ENCODE results near the gene FANK1.
"Not testable (repeated sequence)": the region's sequence is repeated elsewhere in the genome, so short reads cannot be mapped to it uniquely, and the experiment has no call there.

Gene FANK1

DNA sequence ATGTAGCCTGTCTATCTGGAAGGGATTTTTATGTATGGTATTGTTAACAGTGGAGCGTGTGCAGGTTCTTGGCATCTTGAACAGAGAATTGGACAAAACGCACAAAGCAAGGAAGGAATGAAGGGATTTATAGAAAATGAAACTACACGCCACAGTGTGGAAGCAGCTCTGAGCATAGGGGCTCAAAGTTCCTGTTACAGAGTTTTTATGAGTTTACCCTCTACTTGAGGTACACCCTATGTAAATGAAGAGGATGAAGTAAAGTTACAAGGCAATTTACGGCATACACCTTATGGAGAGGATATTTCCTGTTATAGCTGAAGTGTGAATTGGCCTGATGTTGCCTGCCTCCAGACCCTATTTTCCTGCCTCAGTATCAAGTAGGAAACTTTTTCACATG is 33.3 kb downstream of the FANK1 start:
- DNase-seq (ENCODE audit: low spot score): no peak

GRCh38 chr10:125933693-125934092 is 37.3 kb downstream of the FANK1 start:
- DNase-seq (ENCODE audit: low spot score): no peak

DNA sequence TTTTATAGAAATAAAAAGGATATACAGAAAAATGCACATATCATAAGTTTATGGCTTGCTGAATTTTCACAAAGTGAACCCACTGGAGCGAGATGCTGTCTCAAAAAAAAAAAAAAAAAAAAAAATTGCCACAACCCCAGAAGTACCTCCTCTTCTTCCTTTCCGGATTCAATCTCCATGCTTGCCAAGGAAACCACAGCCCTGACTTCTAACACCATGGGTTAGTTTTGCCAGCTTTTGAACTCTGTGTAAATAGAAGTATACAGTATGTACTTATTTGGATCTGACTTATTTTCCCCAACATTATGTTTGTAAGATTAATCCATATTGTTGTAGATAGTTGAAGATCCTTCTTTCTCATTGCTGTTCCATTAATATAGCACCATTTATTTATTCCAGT is 40.0 kb downstream of the FANK1 start:
- DNase-seq (ENCODE audit: low spot score): no peak

- no peak for DNase-seq (ENCODE audit: low spot score)
These were observed 44.2 kb downstream of the FANK1 start for GRCh38 chr10:125940515-125940914.

DNA sequence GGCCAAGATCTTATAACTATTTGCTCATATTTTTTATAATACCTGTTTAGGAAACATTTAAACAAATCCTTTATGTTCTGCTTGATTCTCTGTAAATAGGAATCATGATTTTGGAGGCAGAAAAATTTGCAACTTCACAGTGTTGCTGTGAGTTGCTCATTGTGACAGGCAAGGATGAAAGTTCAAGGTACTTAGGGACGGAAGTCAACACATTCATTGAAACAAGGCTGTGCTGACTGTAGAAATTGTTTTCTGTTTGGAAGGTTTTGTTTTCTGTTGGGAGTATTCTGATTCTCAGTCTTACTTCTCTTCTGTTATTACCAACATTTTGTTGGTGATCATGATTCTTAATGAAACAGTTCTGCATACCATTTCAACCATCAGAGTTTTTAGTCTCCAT is 54.9 kb downstream of the FANK1 start:
- DNase-seq (ENCODE audit: low spot score): no peak

GRCh38 chr10:125953778-125954385 is 57.5 kb downstream of the FANK1 start:
- no peak for DNase-seq (ENCODE audit: low spot score)

DNA sequence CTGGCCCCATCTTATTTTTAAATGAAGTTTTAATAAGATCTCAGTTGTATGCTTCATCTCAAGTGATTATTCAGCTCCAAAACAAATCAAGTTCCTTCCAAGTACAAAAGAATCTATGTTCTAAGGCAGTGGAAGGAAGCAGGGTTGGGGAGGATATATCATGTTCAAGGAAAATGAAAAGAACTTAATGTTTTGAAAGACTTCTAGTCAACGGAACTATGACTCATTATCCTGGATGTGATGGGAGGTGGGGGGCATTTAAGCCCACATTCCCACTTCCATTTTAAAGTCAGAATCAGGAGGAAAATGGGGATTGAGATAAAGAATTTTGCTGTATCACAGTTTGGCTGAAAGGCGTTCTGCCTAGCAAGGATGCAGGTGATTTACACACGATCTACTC is 59.4 kb downstream of the FANK1 start:
- DNase-seq (ENCODE audit: low spot score): no peak

DNA sequence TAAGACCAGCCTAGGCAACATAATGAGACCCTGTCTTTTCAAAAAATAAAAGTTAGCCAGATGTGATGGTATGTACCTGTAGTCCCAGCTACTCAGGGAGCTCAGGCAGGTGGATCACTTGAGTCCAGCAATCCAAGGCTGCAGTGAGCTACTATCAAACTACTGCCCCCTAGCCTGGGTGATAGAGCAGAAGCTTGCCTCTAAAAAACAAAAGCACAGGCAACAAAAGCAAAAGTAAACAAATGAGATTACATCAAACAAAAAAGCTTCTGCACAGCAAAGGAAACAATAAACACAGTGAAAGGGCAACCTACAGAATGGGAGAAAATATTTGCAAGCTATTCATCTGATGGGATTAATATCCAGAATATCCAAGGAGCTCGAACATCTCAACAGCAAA is 65.4 kb downstream of the FANK1 start:
- DNase-seq (ENCODE audit: low spot score): no peak

GRCh38 chr10:125962200-125962599 is 65.8 kb downstream of the FANK1 start:
- DNase-seq (ENCODE audit: low spot score): no peak

GRCh38 chr10:125964558-125964957 is 68.2 kb downstream of the FANK1 start:
- DNase-seq (ENCODE audit: low spot score): no peak

DNA sequence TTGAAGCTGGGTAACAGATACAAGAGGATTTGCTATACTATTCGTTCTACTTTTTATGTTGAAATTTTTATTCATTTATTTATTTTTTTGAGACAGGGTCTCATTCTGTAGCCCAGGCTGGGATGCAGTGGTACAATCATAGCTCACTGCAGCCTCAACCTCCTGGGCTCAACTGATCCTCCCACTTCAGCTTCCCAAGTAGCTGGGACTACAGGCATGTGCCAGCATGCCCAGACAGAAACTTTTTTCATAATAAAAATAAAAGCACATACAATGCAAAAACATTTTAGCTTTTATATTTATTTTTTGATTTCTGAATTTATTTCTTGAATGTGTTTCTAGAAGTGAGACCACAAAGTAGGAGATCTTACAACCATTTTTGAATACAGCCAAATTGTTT is 71.2 kb downstream of the FANK1 start:
- DNase-seq (ENCODE audit: low spot score): no peak

DNA sequence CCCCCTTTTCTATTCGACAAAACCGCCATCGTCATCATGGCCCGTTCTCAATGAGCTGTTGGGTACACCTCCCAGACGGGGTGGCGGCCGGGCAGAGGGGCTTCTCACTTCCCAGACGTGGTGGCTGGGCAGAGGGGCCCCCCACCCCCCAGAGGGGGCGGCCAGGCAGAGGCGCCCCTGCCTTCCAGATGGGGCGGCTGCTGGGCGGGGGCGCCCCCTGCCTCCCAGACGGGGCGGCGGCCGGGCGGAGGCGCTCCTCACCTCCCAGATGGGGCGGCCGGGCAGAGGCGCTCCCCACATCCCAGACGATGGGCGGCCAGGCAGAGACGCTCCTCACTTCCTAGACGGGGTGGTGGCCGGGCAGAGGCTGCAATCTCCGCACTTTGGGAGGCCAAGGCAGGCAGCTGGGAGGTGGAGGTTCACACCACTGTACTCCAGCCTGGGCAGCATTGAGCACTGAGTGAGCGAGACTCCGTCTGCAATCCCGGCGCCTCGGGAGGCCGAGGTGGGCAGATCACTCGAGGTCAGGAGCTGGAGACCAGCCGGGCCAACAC is 73.8 kb downstream of the FANK1 start:
- DNase-seq (ENCODE audit: low spot score): not testable (repeated sequence)

DNA sequence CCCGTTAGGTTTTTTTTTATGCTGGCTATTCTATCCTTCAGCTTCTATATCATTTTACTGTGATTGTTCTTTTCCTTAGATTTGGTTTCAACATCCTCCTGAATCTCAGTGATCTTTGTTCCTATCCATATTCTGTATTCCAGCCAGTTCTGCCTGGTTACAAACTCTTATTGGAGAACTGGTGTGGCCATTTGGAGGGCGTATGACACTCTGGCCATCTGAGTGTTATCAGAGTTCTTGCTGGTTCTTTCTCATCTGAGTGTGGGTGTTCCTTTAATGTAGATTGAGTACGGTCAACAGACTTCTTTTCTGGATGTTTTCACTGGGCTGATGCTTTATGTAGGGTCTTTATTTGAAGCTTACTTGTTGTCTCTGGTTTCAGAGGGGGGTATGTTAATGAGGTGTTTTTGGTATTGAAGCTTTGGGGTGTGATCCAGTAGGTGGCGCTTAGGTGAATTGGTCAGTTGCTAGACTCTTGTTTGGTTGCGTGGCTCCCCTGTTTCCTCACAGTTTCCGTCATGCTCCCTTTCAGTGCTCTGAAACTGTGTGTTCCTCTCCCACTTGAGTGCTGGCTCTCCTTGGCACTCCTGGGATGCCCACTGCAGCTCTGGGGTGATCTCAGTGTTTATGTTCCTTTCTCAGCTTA is 80.7 kb downstream of the FANK1 start:
- DNase-seq (ENCODE audit: low spot score): no peak

- no peak for DNase-seq (ENCODE audit: low spot score)
These were observed 83.6 kb downstream of the FANK1 start for GRCh38 chr10:125979976-125980375.

DNA sequence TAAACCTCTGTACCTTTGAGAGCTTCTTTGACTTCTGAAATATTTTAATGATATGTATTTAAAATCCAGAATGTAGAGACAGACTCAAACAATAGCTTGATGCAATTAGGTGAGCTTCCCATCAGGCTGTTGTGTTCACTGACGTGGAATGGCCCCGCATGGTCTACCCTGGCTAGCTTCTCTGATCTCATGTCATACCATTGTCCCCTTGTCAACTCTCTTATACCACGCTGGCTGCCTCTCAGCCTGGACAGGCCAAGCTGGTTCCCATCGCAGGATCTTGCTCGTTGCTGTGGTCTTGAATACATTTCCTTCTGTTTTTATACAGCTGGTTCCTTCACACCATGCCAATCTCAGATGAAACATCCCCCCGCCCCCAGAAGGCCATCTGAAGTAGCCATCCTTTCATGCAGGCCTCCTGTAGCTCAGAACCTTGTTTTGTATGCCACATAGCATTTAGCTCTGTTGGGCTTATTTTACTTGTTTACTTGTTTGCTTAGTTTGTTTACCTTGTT is 84.2 kb downstream of the FANK1 start:
- DNase-seq (ENCODE audit: low spot score): no peak

- DNase-seq (ENCODE audit: low spot score): peak; percentile 36
These were observed 86.0 kb downstream of the FANK1 start for GRCh38 chr10:125982260-125982948.

DNA sequence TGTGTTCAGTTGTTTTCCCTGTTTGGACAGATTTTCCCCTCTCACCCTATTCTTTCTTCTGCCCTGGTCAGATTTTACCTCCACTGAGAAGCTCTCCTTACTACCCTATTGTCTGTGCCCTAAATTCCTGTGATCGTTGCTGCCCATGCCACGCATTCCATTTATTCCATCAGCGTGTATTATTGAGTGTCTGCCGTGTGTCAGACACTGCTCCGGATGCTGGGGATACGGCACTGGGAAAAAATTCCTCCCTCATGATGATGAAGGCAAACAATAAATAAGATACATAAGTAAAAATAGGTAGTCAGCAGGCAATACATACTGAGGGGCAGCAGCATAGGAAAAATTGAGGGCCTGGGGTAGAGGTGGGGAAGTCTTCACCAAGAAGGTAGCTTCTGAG is 86.8 kb downstream of the FANK1 start:
- DNase-seq (ENCODE audit: low spot score): no peak

GRCh38 chr10:125983656-125984055 is 87.3 kb downstream of the FANK1 start:
- no peak for DNase-seq (ENCODE audit: low spot score)

DNA sequence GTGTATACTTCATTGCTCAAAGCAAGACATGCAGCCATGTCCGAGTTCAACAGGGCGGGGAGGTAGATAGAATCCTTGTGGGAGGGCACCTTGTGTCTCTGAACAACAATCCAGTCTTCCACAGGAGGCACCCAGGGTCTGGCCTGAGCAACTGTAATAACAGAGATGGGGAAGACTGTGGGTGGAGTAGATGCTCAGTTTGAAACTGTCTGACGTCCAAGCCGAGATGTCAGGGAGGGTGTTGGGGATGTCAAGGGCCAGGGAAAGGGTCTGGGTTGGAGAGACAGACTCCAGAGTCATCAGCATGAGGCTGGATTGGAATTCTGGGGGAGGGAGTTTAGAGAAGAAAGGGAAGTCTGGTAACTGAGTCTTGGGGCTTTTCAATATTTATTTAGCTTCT is 88.0 kb downstream of the FANK1 start:
- no peak for DNase-seq (ENCODE audit: low spot score)

DNA sequence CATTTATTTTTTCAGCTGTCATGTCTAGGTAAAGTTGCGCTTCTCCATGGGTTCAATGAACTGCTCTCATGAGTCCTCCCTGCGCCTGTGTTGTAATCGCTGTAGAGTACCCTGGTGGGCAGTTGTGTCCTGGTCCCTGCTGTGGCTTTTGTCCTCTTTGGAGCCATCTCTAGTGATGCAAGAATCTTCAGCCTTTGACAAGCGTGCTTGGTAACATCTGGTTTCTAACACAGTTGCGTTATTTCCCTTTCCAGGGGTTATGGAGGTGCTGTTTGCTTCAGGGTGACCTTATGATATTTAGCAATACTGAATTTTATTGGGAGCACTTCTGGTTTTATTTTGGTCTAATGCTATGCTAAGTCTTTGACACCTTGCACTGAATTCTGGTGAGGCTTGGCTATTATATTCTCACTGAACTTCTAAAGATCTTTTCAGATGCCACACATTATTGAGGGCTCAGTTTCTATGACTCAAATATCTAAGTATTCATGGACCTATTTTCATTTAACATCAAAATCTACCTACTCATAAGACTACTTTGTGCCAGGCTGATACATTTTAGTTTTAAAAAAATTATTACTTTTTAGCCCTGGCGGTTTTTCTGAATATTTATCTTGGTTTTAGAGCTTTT is 88.6 kb downstream of the FANK1 start:
- DNase-seq (ENCODE audit: low spot score): no peak

DNA sequence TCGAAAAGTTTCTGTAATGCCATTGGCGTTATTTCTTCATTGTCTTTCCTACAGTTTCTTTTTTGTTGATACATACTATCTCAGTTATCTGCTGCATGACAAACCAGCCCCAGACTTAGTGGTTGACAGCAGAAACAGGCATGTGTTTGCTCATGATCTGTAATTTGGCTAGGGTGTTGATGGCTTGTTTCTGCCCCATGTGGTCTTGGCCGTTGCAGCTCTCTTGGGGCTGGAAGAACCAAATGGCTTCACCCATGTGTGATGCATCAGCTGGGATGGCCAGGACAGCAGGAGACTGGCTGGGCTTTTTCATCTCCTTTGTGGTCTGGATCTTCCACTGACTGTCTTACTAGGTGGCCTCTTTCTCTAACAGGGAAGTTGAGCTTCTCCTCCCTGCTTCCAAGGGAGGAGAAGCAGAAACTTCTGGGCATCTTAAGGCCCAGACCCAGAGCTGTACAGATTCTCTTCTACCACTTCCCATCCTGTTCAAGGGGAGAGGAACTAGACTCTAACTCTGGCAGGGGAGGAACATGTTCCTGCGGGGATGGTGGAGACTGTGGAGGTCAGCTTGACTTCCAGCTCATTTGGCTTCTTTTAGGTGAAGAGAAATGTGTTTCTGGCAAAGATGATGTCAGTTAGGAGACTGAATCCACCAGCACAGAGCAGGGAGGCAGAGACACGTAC is 89.3 kb downstream of the FANK1 start:
- no peak for DNase-seq (ENCODE audit: low spot score)

GRCh38 chr10:125989791-125990190 is 93.4 kb downstream of the FANK1 start:
- no peak for DNase-seq (ENCODE audit: low spot score)

Data from germinal center (tissue), 1 donor.